GM19467 (cell line): ENCODE measurements around the gene SCGB1A1.
"Not testable (repeated sequence)": the region's sequence is repeated elsewhere in the genome, so short reads cannot be mapped to it uniquely, and the experiment has no call there.

Source experiments
- ATAC-seq: cut with Tn5 transposase; IDR thresholded peaks from one replicate; pipeline ENCODE4 v1.9.1; 2021; ENCODE audit warnings: mild to moderate bottlenecking, moderate library complexity; ENCODE audit not compliant: unreplicated experiment

The SCGB1A1 gene

GRCh38 chr11:62449451-62449851 is 30.6 kb downstream of the SCGB1A1 start:
- no peak for ATAC-seq

- ATAC-seq: not testable (repeated sequence)
Measured at GRCh38 chr11:62449912-62450311, 31.1 kb downstream of the SCGB1A1 start.

- ATAC-seq: no peak
Measured at GRCh38 chr11:62450543-62451240, 31.9 kb downstream of the SCGB1A1 start.

GRCh38 chr11:62451241-62451621 is 32.4 kb downstream of the SCGB1A1 start:
- ATAC-seq: no peak

GRCh38 chr11:62452261-62452660 is 33.4 kb downstream of the SCGB1A1 start:
- no peak for ATAC-seq

GRCh38 chr11:62452839-62453468 is 34.1 kb downstream of the SCGB1A1 start:
- no peak for ATAC-seq

GRCh38 chr11:62456630-62457029 is 37.8 kb downstream of the SCGB1A1 start:
- ATAC-seq: no peak

GRCh38 chr11:62457478-62457877 is 38.6 kb downstream of the SCGB1A1 start:
- ATAC-seq: no peak

GRCh38 chr11:62458212-62459002 is 39.6 kb downstream of the SCGB1A1 start:
- no peak for ATAC-seq

- ATAC-seq: no peak
Measured at GRCh38 chr11:62459080-62459479, 40.2 kb downstream of the SCGB1A1 start.

- no peak for ATAC-seq
Measured at GRCh38 chr11:62461740-62462507, 43.1 kb downstream of the SCGB1A1 start.

- ATAC-seq: no peak
Measured at GRCh38 chr11:62462508-62462892, 43.7 kb downstream of the SCGB1A1 start.

GRCh38 chr11:62463121-62463542 is 44.3 kb downstream of the SCGB1A1 start:
- ATAC-seq: no peak

- ATAC-seq: no peak
Measured at GRCh38 chr11:62464655-62465054, 45.8 kb downstream of the SCGB1A1 start.

- no peak for ATAC-seq
Measured at GRCh38 chr11:62466444-62466843, 47.6 kb downstream of the SCGB1A1 start.

- no peak for ATAC-seq
Measured at GRCh38 chr11:62468577-62468976, 49.7 kb downstream of the SCGB1A1 start.

GRCh38 chr11:62471603-62472002 is 52.8 kb downstream of the SCGB1A1 start:
- no peak for ATAC-seq

GRCh38 chr11:62472063-62472884 is 53.4 kb downstream of the SCGB1A1 start:
- ATAC-seq: no peak
